Liver (tissue), 9 donors: ENCODE results near the gene DPM2. TPM values are rescaled to one million over a fixed set of nuclear protein-coding genes. Genes with fewer than 3 reads are reported as not detected.

Experiments
- DNase-seq: peaks from one replicate; pipeline ENCODE4 v3.0.0-alpha.2; 2017; ENCODE audit warnings: low spot score
- H3K27ac ChIP-seq, 2 donors: one replicate each; pipeline ENCODE4 v1.7.0; 2013; ENCODE audit warnings: inconsistent platforms in 2 of 2, low read length in 2 of 2, control low read depth in 1 of 2, low read depth in 1 of 2, mild to moderate bottlenecking in 1 of 2
- H3K27me3 ChIP-seq, 4 donors: one replicate each; pipeline versions ENCODE4 v1.6.1 to v1.7.0; 2013; ENCODE audit warnings: low read length in 3 of 4, inconsistent platforms in 1 of 4, mild to moderate bottlenecking in 1 of 4, moderate library complexity in 1 of 4; ENCODE audit not compliant: control insufficient read depth in 4 of 4, insufficient read depth in 4 of 4
- H3K36me3 ChIP-seq, 4 donors: one replicate each; pipeline versions ENCODE4 v1.6.1 to v1.7.0; 2013; ENCODE audit warnings: low read length in 3 of 4, mild to moderate bottlenecking in 3 of 4, low read depth in 1 of 4, moderate library complexity in 1 of 4; ENCODE audit not compliant: control insufficient read depth in 4 of 4, insufficient read depth in 3 of 4
- H3K4me1 ChIP-seq, 4 donors: one replicate each; pipeline versions ENCODE4 v1.6.1 to v1.7.0; 2013; ENCODE audit warnings: low read length in 3 of 4, mild to moderate bottlenecking in 3 of 4, moderate library complexity in 1 of 4; ENCODE audit not compliant: control insufficient read depth in 4 of 4, insufficient read depth in 4 of 4
- H3K4me3 ChIP-seq, 3 donors: one replicate each; pipeline versions ENCODE4 v1.6.1 to v1.7.0; 2013; ENCODE audit warnings: low read length in 3 of 3, control low read depth in 1 of 3, low read depth in 1 of 3, mild to moderate bottlenecking in 1 of 3
- H3K9ac ChIP-seq, 2 donors: one replicate each; pipeline ENCODE4 v1.7.0; 2013; ENCODE audit warnings: low read length in 2 of 2, mild to moderate bottlenecking in 2 of 2, moderate library complexity in 2 of 2, control low read depth in 1 of 2, low read depth in 1 of 2
- H3K9me3 ChIP-seq, 4 donors: one replicate each; pipeline versions ENCODE4 v1.6.1 to v1.7.0; 2013; ENCODE audit warnings: low read length in 3 of 4; ENCODE audit not compliant: control insufficient read depth in 4 of 4
- EGR1 ChIP-seq, 2 donors: IDR thresholded peaks; 2 replicates each; pipeline ENCODE4 v1.6.1; 2016 to 2018; ENCODE audit warnings: antibody characterized with exemption in 2 of 2, low read depth in 2 of 2
- FOXA1 ChIP-seq: IDR thresholded peaks from 2 replicates; pipeline ENCODE4 v1.6.1; 2016; ENCODE audit warnings: antibody characterized with exemption
- FOXA2 ChIP-seq: IDR thresholded peaks from 2 replicates; pipeline ENCODE4 v1.6.1; 2016; ENCODE audit warnings: antibody characterized with exemption
- GABPA ChIP-seq, 2 donors: IDR thresholded peaks in 1 of 2; conservative IDR thresholded peaks in 1 of 2; 2 replicates each; pipeline ENCODE4 v1.6.1; 2016; ENCODE audit warnings: antibody characterized with exemption in 2 of 2, mild to moderate bottlenecking in 1 of 2, moderate library complexity in 1 of 2
- HNF4A ChIP-seq, 2 donors: conservative IDR thresholded peaks; 2 replicates each; pipeline ENCODE4 v1.6.1; 2016; ENCODE audit warnings: antibody characterized with exemption in 2 of 2, mild to moderate bottlenecking in 2 of 2
- HNF4G ChIP-seq: IDR thresholded peaks from 2 replicates; pipeline ENCODE4 v1.6.1; 2016; ENCODE audit warnings: antibody characterized with exemption
- MAX ChIP-seq: IDR thresholded peaks from 2 replicates; pipeline ENCODE4 v1.6.1; 2016; ENCODE audit warnings: antibody characterized with exemption
- NR2F2 ChIP-seq: IDR thresholded peaks from 2 replicates; pipeline ENCODE4 v1.6.1; 2016; ENCODE audit warnings: antibody characterized with exemption
- REST ChIP-seq: IDR thresholded peaks from 2 replicates; pipeline ENCODE4 v1.6.1; 2016; ENCODE audit warnings: antibody characterized with exemption, mild to moderate bottlenecking
- RXRA ChIP-seq, 2 donors: IDR thresholded peaks; 2 replicates each; pipeline ENCODE4 v1.6.1; 2017 to 2018; ENCODE audit warnings: antibody characterized with exemption in 2 of 2, mild to moderate bottlenecking in 1 of 2
- SP1 ChIP-seq: IDR thresholded peaks from 2 replicates; pipeline ENCODE4 v1.6.1; 2018; ENCODE audit warnings: antibody characterized with exemption, mild to moderate bottlenecking
- TAF1 ChIP-seq: conservative IDR thresholded peaks from 2 replicates; pipeline ENCODE4 v1.6.1; 2016; ENCODE audit warnings: antibody characterized with exemption, mild to moderate bottlenecking
- YY1 ChIP-seq: IDR thresholded peaks from 2 replicates; pipeline ENCODE4 v1.6.1; 2016; ENCODE audit warnings: antibody characterized with exemption, mild to moderate bottlenecking
- WGBS: extraction: QIAGEN DNeasy Blood & Tissue Kit; methylation state at CpG from one replicate; pipeline ENCODE4 v1.1.7; 2013; 5-methylcytosine and 5-hydroxymethylcytosine counted together
- polyA plus RNA-seq, 2 donors: library from polyadenylated mRNA; stranded (reverse) in 1 of 2; unstranded in 1 of 2; fragments of 200-250 nt in 1 of 2; fragments of >200 nt in 1 of 2; fragmentation: Nextera tagmentation in 1 of 2; extraction: Ambion mirVana in 1 of 2; gene quantifications; one replicate each; pipeline versions ENCODE4 v1.2.1 to v1.2.3, GENCODE V29; 2013 to 2015
- total RNA-seq, 2 donors: library from RNA; depleted of rRNA; stranded (reverse); fragments of >200 nt; gene quantifications; one replicate each; pipeline ENCODE4 v1.2.3, GENCODE V29; 2014
- TF ChIP-seq, protein P1 (sequence below): fragments of 150-350 bp; IDR thresholded peaks from 2 replicates; pipeline ENCODE4 v1.5.1; 2017; ENCODE audit warnings: improper control_type of control experiment, low read depth, low read length; ENCODE audit not compliant: missing input control
- TF ChIP-seq, protein P2 (sequence below): IDR thresholded peaks from 2 replicates; pipeline ENCODE4 v1.6.1; 2016; ENCODE audit warnings: antibody characterized with exemption
- donor health status: healthy.
- donor health status: healthy.
- donor health status: healthy.
- donor health status: healthy.
- donor health status: healthy.

Gene DPM2
- total and polyA plus RNA-seq, 4 donors: 9.3 to 25.0 (median 22.0) TPM

DNA sequence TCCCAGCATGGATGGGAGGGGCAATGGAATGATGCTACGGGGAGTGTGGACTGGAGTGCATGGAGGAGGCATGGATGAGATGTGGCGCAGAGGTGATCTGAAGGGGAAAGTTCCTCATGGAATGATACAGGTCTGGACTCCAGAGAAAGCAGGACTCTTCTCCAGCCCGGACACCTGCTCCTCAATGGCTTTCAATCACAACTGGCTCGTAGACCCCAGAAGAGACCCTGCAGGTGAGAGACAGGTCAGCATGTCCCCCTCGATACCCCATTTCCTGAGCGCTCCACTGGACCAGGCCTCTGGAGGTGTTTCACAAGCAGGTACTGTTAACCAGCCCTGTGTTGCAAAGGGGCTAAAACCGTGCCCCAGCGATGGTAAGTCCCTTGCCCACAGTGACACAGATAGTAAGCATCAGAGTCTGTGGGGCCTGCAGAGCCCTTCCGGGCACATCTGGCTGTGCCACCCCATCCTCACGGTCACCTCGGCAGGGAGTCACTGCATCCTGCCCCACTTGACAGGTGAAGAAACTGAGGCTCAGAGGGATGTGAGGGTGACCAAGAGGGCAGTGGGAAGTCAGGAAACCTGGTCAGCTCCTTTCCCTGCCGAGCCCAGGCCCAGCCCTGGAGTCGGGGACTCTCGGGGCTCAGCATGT is 5.5 kb upstream of the DPM2 start:
- peaks cover 12 to 42% (median 14%) of the 10 kb centered on the region in 4 donors for H3K36me3 ChIP-seq
- no peak overlapping the region for H3K27ac ChIP-seq
- TF ChIP-seq GABPA (IDR thresholded peaks at IDR 0.05 in 1 of 2, conservative IDR thresholded peaks at IDR 0.05 in 1 of 2): no peak
- TF ChIP-seq HNF4G: no peak
- TF ChIP-seq TAF1: no peak
- TF ChIP-seq FOXA2: no peak
- no peak for TF ChIP-seq MAX
- no peak for TF ChIP-seq HNF4A (conservative IDR thresholded peaks at IDR 0.05)
- no peak for TF ChIP-seq EGR1 (IDR thresholded peaks at IDR 0.05; ENCODE audit: low read depth in 2 of 2)
- TF ChIP-seq FOXA1: no peak
- TF ChIP-seq YY1: no peak
- TF ChIP-seq REST: no peak
- TF ChIP-seq, protein P1, sequence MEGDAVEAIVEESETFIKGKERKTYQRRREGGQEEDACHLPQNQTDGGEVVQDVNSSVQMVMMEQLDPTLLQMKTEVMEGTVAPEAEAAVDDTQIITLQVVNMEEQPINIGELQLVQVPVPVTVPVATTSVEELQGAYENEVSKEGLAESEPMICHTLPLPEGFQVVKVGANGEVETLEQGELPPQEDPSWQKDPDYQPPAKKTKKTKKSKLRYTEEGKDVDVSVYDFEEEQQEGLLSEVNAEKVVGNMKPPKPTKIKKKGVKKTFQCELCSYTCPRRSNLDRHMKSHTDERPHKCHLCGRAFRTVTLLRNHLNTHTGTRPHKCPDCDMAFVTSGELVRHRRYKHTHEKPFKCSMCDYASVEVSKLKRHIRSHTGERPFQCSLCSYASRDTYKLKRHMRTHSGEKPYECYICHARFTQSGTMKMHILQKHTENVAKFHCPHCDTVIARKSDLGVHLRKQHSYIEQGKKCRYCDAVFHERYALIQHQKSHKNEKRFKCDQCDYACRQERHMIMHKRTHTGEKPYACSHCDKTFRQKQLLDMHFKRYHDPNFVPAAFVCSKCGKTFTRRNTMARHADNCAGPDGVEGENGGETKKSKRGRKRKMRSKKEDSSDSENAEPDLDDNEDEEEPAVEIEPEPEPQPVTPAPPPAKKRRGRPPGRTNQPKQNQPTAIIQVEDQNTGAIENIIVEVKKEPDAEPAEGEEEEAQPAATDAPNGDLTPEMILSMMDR: no peak
- TF ChIP-seq, protein P2, sequence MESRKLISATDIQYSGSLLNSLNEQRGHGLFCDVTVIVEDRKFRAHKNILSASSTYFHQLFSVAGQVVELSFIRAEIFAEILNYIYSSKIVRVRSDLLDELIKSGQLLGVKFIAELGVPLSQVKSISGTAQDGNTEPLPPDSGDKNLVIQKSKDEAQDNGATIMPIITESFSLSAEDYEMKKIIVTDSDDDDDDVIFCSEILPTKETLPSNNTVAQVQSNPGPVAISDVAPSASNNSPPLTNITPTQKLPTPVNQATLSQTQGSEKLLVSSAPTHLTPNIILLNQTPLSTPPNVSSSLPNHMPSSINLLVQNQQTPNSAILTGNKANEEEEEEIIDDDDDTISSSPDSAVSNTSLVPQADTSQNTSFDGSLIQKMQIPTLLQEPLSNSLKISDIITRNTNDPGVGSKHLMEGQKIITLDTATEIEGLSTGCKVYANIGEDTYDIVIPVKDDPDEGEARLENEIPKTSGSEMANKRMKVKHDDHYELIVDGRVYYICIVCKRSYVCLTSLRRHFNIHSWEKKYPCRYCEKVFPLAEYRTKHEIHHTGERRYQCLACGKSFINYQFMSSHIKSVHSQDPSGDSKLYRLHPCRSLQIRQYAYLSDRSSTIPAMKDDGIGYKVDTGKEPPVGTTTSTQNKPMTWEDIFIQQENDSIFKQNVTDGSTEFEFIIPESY: no peak
- no peak for TF ChIP-seq SP1
- TF ChIP-seq NR2F2: no peak
- TF ChIP-seq RXRA (IDR thresholded peaks at IDR 0.05): no peak
- no peaks in the 10 kb centered on the region for H3K27me3 ChIP-seq
- 85% methylated on average over 14 of the region's 14 CpGs for WGBS
- H3K4me3 ChIP-seq: no peak overlapping the region
- H3K4me1 ChIP-seq: peaks cover 0 to 4% (median 3%) of the 10 kb centered on the region in 4 donors
- H3K9me3 ChIP-seq: no peaks in the 10 kb centered on the region
- H3K9ac ChIP-seq: no peak overlapping the region
- DNase-seq: no peak
